GM19043 (cell line): ENCODE measurements around the gene ZNF407.
A peak's percentile ranks its signal among the peaks of the same experiment; 100 is the strongest.

Experiments used
- ATAC-seq: cut with Tn5 transposase; IDR thresholded peaks from one replicate; pipeline ENCODE4 v1.9.1; 2021; ENCODE audit warnings: low read depth; ENCODE audit not compliant: unreplicated experiment

The ZNF407 gene

DNA sequence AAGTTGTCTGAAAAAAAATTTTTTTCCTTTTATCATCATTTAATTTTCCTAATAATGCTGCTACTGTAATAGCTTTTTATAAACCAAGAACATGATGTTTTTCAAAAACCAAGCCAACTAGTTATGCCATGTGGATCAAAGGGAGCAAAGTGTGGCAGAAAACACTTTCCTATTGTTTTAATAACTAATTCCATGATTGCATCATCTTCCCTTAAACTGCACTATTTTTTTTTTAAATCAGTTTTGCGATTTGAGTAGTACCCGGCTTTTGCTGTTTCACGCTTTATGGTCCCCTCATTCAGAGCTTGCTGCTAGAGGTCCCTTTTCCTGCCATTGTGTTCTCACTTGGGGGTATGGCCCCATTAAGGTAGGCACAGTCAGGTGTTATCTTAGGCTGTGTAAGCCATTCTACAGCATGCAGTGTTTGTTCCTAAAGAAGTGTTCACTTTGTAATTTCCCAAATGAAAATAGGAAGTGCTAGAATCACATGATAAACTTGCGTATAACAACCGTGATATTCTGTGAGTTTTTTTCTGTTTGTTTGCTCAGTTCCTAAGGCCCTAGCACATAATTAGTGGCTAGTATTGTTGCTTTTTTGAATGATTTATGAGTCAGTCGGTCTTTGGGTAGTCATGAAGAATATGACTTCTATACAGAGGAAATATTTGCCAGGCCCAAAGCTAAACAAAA lies 385.4 kb downstream of the ZNF407 start:
- no peak for ATAC-seq

DNA sequence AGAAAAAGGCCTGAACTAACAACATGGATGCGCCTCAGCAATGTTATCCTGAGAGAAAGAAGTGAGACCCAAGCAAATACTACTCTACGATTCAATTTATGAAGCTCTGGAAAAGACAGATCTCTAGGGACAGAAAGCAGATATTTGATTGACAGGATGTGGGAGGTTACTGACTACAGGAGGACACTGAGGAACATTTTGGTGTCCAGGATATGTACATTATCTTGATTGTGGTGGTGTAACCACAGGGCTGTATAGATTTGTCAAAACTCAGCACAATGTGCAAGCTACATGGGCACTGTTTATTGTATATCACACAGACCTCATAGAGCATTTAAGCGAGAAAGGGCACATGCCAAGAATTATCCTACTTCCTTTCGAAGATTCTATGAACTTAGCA lies 391.5 kb downstream of the ZNF407 start:
- ATAC-seq, result no peak

DNA sequence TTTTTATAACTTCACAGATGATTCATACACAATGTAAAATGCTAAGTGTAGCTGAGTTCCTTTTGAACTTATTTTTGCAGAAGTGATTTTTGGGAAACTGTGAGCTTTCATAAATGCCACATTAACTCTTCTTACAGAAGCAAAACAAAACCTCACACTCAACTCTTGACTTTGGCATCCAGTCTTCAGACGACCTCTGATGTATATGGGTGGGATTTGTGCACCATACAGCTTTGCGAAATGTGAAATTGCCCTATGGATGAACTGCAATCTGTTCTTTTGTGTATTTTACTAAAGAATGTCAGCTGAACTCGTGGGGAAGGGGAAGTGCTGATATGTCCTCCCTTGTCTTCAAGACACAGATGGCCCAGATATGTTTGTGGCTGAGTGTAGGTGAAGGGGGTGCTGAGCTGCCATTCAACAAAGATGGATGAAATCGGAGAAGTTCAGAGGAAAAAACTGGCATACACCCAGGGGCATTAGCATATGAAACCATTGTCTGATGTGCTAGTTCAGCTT lies 393.0 kb downstream of the ZNF407 start:
- ATAC-seq, result no peak

DNA sequence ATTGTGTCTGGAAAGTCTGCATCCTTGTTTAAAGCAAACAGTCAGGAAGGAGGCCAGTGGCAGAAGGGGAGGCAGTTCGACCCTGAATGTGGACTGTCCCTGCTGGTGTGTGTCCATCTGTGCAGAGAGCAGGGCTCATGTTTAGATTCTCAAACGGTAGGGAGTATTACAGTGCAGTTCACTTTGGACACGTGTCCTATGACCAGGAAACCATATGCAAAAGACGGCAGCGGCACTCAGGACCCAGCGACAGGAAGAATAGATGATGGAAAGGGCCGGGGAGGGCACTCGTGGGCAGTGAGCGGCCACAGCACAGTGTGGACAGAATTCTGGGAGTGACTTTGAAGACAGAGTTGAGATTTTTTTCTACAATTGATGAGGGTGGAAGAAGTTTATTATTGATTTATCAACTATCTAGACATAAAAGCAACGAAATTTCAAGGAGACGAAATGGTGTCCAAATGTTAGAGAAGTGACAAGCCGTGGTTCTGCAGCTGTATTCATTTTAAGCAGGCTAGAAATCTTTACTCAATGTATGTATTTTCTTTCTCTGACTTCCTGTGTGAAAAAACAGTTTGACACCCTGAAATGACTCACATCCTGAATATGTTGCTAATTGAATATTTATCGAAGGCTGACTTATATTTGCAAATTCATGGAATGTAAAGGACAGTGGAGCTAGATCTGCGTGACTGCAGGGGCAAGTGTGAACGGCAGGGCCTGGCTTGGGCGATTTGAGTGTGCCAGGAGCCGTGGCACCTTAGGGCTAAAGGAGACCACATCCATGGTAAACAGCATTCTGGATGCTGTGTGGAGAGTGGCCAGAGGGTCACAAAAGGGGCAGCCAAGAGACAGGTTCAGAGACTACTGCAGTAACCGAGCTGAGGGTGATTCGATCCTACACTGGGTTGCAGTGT lies 397.1 kb downstream of the ZNF407 start:
- peak; percentile 77 for ATAC-seq

DNA sequence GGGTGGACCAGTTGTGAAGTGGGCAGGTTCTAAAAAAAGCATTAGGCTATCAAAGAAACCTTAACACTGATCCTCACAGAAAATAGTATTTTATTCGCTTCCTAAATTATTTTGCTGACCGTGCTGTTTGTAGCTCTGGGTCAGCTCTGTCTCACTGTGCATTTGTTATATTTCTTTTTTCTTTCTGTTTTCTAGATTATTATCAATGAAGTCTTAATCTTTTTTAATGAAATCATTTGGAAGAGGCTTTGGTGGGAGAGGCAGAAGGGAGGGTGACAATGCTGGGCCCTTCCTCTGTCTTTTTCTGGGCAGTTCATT lies 397.7 kb downstream of the ZNF407 start:
- no peak for ATAC-seq

DNA sequence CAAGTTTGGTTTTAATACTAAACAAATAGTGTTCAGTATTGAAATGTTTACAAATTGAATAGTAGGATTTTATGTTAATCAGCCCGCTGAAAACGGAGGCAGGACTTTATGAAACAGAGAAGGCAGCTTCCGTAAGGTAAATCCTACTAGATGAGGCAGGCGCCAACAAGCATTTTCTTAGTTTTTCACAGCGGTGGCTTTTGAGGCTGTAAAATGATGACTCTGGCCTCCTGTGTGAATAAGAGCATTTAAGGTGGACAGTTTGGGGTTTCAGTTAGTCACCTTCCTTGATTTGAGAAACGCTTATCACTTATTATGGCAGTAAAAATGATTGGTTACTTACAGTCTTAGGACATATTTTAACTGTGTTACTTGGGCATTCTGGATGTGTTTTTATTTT lies 398.4 kb downstream of the ZNF407 start:
- ATAC-seq, result no peak

DNA sequence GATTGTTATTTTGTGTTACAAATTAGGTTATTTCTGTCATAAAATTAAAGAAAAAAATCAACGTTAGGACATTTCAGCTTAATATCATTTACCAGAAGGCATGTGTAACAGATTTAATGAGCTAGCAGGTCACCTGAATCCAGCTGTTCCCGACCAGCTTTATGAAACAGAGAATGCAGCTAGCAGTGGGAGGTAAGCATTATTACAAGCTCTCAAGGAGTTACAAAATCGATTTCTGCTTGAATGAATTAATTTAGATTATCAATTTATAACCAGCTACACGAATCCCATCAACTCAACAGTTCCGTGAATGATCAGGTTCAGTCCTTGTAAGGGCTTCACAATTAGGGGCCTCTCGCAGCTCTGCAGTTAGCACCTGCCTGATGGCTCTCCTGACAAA lies 399.3 kb downstream of the ZNF407 start:
- no peak for ATAC-seq

DNA sequence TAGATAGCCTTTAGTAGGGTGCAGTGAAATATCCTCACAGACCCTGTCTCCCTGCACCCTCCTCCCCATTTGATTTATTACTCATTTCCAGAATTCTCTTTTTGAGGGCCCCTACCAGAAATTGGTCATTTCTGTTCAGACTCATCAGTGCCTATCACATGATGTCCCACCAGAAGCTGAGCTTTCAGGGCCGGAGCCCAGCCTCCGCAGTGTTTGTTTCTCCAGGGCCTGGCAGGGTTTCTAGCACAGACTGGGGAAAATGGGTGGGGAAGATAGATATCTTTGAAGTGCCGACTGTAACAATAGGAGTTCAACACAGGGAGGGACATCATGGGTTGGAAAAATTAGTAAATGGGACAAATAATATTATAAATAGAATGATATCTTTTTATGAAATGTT lies 403.2 kb downstream of the ZNF407 start:
- ATAC-seq, result no peak

DNA sequence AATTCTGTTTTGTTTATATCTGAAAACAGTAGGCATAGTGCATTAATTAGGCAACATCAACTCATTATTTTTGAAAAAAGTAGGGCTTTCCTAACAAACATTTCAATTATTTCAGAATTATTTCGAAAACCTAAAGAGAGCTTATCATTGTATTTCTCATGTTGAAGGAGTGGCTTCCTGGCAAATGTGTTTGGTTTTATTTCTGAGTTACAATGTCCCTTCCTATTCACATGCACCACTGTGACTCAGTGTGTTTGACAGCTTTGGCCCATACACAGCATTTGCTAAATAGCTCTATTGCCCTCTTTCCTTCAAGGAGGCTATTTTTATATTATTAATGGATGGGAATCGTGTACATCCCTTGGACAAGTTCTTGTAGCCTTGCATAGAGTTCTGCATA lies 405.4 kb downstream of the ZNF407 start:
- ATAC-seq, result no peak

DNA sequence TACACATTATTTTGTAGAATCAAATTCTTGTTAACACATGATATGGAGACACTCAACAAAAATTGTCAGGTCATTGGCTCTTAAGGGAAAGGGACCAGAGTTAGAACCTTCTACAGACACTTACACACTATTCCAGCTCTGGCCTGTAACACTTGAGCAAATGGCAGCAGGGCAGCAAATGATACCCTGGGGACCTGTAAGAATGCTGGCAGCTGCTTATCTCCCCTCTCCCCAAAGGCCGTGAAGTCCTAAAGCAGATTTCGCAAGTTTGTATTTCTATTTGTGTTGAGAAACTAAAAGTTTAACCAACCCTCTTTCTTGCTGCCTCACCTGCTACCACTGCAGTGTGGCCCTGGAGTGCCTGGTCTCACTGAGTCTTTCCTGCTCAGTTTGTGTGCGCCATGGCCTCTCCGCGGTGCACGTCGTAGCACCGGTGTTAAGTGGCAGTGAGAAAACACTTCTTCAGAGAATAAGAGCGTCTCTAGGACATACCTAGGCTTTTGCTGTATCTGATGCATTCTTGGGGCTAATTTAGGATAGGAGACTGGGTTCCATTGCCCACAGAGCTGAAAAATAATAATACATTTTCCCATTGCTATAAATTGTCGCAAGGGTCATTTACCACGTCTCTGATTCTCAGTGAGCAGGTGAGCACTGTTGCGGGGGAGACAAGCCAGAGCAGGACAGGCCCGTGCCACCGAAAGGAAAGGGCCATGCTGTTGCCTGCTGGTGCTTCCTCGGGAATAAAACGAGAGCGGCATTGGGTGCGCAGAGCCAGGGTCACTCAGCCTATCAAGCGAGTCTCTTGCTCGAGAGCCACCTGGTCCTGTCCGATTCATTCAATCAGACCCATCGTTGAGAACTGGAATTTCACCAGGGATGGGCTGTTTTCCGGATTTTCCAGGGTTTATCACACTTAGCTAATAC lies 406.4 kb downstream of the ZNF407 start:
- ATAC-seq, result no peak

DNA sequence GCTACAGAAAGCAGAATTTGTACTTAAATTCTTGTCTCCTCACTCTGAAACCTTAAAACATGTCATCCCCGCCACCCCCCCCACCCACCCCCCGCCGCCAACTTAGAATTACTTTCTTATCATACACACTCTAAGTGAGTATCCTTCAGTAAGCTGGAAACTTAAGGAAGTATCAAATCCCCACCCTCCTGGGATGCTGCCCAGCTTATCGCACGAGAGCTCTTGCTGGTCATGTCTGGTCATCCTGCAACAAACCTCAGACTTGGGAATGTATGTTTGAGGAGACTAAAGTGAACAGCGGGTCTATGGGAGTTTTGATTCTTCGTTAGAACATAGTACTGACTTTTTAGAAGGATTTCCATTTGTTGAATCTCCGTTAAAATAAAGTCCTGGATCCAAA lies 408.0 kb downstream of the ZNF407 start:
- ATAC-seq, result no peak

DNA sequence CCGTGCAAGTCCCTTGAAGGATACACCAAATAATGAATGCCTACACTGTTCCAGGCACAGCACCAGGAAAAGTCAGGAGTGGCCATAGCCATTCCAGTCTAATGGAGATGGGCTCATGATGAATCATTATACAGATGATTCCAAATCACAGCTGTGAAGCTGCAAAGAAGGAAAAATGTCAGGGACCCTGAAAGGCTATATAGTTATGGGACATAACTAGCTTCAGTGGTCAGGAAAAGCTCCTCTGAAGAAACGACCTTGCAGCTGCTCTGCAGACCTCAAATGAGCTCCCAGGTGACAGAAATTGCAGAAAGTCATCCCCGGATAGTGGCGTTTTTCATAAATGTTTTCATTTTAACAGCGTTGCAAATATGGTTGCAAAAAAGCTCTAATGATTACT lies 410.5 kb downstream of the ZNF407 start:
- no peak for ATAC-seq

DNA sequence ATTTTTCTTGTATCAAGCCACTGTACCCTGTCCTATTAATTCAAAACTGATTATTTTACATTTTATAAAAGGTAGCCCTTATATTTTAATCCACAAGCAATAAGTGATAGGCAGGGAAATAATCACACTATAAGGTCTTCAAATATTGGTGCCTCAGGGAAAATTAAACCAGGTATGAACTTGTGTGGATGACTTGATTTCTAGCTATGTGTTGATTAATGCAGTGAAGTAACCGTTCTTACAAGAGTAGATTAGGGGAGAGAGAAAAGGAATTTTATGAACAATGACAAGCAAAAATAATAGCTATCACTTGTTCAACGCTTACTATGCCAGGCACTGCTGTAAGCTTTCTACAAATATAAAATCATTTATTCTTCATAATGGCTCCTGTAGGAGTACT lies 411.6 kb downstream of the ZNF407 start:
- ATAC-seq, result no peak

DNA sequence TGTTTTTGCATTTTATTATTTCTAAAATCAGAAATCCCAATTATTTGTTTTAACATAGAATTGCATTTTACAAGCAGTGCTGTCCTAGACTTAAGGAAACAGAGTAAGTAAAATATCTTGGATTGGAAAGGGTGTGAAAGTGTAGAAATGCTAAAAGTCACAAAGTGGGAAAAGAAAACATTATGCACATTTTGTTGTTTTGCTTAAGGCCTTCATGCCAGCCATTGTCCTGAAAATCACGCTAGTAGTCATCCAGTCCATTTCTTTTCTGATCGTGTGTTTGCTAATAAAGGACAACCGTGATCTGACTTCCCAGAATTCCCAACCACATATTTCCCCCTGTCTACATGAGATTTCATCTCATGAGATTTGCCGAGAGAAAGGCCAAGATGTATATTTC lies 412.2 kb downstream of the ZNF407 start:
- no peak for ATAC-seq

DNA sequence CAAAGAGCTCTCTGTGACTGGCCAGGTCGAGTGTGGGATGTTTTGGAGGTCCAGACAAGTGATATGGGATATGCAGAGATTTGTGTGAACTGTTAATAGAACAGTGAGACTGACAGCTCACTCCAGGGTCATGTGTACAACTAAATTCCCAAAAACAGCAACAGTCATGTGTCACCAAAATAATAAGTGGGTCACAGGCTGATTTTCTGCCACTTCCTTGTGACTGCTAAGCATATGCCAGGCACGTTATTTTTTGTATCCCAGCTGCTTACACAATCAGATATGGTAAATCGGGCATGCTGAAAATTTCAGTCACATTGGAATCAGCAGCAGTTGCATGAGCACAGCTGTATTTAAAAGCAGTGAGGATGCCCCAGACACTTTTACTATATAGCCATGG lies 412.6 kb downstream of the ZNF407 start:
- no peak for ATAC-seq

DNA sequence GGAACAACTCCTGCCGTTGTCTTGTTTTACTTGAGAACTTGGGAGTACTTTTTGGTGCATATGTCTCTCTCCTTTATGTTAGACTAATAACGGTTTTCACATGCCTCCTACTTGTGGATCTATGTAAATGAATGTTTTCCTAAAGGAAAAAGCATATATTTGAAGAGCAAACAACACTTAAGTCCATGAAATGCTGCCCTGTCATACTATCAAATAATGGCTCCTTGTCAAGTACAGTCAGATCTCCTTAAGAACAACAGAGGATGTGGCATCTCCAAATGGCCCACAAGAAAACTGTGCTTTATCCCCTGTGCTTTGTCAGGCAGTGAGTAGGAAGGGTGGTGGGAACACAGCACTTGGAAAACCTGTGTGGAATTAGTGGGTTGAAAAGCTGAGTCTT lies 413.0 kb downstream of the ZNF407 start:
- ATAC-seq, result no peak

DNA sequence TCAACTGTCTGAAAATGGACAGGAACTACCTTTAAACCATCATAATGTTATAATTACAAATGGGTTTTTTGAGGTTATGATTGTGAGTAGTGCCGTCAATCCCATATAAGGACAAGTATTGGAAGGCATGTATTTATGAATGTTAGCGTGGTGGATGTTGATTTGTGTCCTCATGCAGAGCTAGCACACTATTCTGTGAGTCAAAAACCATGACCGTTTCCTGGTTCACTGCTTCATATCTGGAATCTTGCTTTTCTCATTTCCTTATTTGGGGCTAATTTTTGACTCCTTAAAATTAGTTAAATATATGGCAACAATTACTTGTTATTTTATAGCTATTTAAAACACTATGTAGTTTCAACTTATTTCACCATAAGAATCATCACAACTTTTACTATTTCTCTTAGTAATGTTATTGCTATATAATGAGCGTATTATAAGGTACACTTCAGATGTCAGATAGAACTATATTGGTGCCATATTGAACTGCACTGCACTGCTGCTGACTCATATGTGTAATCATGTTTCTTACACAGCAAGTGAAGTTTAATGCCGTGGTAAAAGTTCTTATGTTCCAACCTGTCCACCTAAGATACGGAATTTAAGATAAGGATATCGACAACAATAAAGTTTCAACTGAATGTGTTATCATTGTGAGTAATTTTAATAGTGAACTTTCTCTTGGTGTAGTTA lies 418.5 kb downstream of the ZNF407 start:
- peak; percentile 90 for ATAC-seq

DNA sequence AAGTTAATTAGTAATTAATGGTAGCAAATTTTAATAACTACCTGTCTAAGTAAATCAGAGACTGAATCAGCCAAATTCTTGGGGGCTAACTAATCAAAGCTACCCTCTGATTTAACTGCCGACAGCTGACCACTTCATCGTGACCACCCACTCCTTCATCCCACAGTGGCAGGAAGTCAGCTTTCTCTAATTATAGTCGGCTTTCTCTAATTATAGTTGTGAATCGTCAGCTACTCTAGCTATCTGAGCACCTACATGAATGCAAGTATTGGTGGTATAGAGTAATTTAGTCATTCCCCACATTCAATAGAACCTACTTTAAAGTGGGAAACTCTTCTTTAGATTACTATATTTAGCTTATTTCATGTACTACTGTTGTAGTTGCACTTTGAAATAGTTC lies 425.8 kb downstream of the ZNF407 start:
- no peak for ATAC-seq

DNA sequence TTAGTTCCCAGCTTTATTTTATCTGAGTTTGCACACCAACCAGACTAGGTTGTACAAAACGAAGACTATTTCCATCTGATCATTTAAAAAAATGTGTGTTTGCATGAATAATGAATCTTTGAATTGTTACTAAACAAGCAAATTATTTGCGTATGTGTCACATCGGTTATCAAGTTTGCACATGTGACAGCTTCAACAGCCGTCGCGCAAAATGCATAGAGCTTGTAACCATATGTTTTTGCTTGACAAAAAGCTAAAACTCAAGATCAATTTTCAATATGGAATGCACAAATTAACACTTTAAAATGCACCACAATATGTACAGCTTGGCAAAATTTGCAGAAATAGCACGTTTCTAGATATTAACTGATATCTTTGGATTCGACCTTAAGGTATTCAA lies 427.2 kb downstream of the ZNF407 start:
- no peak for ATAC-seq

DNA sequence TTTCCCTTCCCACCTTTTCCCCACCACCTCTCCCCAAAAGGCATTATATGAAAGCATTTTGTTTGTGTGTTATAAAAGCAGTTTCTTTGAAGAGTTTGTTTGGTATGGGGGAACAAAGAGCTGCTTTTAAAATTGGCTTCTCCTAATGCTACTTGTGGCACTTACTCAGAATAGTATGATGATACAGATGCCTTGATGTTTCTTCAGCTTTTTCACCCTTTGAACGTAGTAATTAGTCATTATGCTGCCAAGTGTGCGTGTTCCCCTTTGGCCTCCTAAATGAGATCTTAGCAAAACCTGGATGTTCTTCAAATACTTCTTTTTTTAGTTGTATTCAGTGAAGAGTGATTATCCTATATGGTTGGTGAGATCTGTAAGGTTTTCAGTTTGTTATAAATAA lies 427.9 kb downstream of the ZNF407 start:
- no peak for ATAC-seq
